HepG2 (cell line): Measurements from ENCODE around the gene HOXA9. TPM values are rescaled to one million over a fixed set of nuclear protein-coding genes. Genes with fewer than 3 reads are reported as not detected.

Source experiments
- AKNA ChIP-seq: sonication (generic); formaldehyde crosslinking; IDR thresholded peaks from 2 replicates; pipeline ENCODE4 v1.4.0; 2020; ENCODE audit warnings: missing genetic modification reagents, borderline replicate concordance
- HNF1B ChIP-seq: sonication (generic); formaldehyde crosslinking; IDR thresholded peaks from 2 replicates; pipeline ENCODE4 v1.5.1; 2020; ENCODE audit warnings: mild to moderate bottlenecking, moderate library complexity, missing genetic modification reagents
- HNRNPK ChIP-seq: fragments of 200-400 bp; formaldehyde crosslinking; IDR thresholded peaks from 2 replicates; pipeline ENCODE4 v1.6.1; 2018; ENCODE audit warnings: low read length, low read depth, moderate library complexity, mild to moderate bottlenecking; ENCODE audit not compliant: poor library complexity, severe bottlenecking
- IKZF4 ChIP-seq: sonication (generic); formaldehyde crosslinking; IDR thresholded peaks from 2 replicates; pipeline ENCODE4 v1.5.1; 2020; ENCODE audit warnings: borderline replicate concordance, mild to moderate bottlenecking, low read depth, missing genetic modification reagents; ENCODE audit errors: not compliant biosample characterization
- IRF1 ChIP-seq: sonication (generic); formaldehyde crosslinking; IDR thresholded peaks from 2 replicates; pipeline ENCODE4 v1.4.0; 2020; ENCODE audit warnings: low read depth, mild to moderate bottlenecking, missing genetic modification reagents
- KLF11 ChIP-seq: IDR thresholded peaks from 2 replicates; pipeline ENCODE4 v1.6.1; 2016; ENCODE audit warnings: missing compliant biosample characterization
- NPAS2 ChIP-seq: sonication (generic); formaldehyde crosslinking; IDR thresholded peaks from 2 replicates; pipeline ENCODE4 v1.8.0; 2022; ENCODE audit warnings: mild to moderate bottlenecking, missing genetic modification reagents, borderline replicate concordance
- SALL2 ChIP-seq: sonication (generic); formaldehyde crosslinking; IDR thresholded peaks from 2 replicates; pipeline ENCODE4 v1.8.1; 2023; ENCODE audit warnings: mild to moderate bottlenecking, missing genetic modification reagents, inconsistent platforms
- TBX2 ChIP-seq: sonication (generic); formaldehyde crosslinking; IDR thresholded peaks from 2 replicates; pipeline ENCODE4 v1.5.0; 2020; ENCODE audit warnings: missing genetic modification reagents, mild to moderate bottlenecking, borderline replicate concordance
- THAP8 ChIP-seq: sonication (generic); formaldehyde crosslinking; IDR thresholded peaks from 2 replicates; pipeline ENCODE4 v1.5.1; 2020; ENCODE audit warnings: missing genetic modification reagents, mild to moderate bottlenecking, borderline replicate concordance
- ZNF234 ChIP-seq: sonication (generic); formaldehyde crosslinking; conservative IDR thresholded peaks from 2 replicates; pipeline ENCODE4 v1.5.1; 2020; ENCODE audit warnings: mild to moderate bottlenecking, missing genetic modification reagents
- ZNF282 ChIP-seq: fragments of 450-650 bp; IDR thresholded peaks from 2 replicates; pipeline ENCODE4 v1.6.1; 2018; ENCODE audit not compliant: partially characterized antibody
- ZNF777 ChIP-seq: sonication (generic); formaldehyde crosslinking; IDR thresholded peaks from 2 replicates; pipeline ENCODE4 v1.4.0; 2020; ENCODE audit warnings: missing genetic modification reagents
- ZNF839 ChIP-seq: sonication (generic); formaldehyde crosslinking; IDR thresholded peaks from 2 replicates; pipeline ENCODE4 v1.4.0; 2020; ENCODE audit warnings: missing genetic modification reagents, mild to moderate bottlenecking, borderline replicate concordance
- ZSCAN21 ChIP-seq: sonication (generic); formaldehyde crosslinking; IDR thresholded peaks from 2 replicates; pipeline ENCODE4 v1.8.0; 2022; ENCODE audit warnings: mild to moderate bottlenecking, missing genetic modification reagents, moderate library complexity, borderline replicate concordance
- ZSCAN25 ChIP-seq: sonication (generic); formaldehyde crosslinking; IDR thresholded peaks from 2 replicates; pipeline ENCODE4 v1.8.0; 2022; ENCODE audit warnings: mild to moderate bottlenecking, missing genetic modification reagents
- ZSCAN5A ChIP-seq: sonication (generic); formaldehyde crosslinking; IDR thresholded peaks from 2 replicates; pipeline ENCODE4 v1.8.0; 2022; ENCODE audit warnings: mild to moderate bottlenecking, missing genetic modification reagents, borderline replicate concordance
- ZSCAN9 ChIP-seq: IDR thresholded peaks from 2 replicates; pipeline ENCODE4 v1.6.1; 2016; ENCODE audit warnings: borderline replicate concordance
- polyA plus RNA-seq, 8 experiments: library from polyadenylated mRNA; depleted of rRNA in 3 of 8; stranded (reverse) in 7 of 8; unstranded in 1 of 8; fragments of >200 nt; fragmentation: Illumina TruSeq in 4 of 8; extraction: Trizol in 4 of 8; gene quantifications; 2 replicates each; pipeline versions ENCODE4 v1.2.1 to v1.2.3, GENCODE V29; 2011 to 2016; ENCODE audit warnings: low read depth in 4 of 8, missing spikeins in 1 of 8, mixed read lengths in 1 of 8; ENCODE audit not compliant: insufficient read depth in 1 of 8
- total RNA-seq, 5 experiments: library from RNA; depleted of rRNA; stranded (reverse); fragments of >200 nt; fragmentation: Illumina TruSeq; extraction: Trizol; gene quantifications; 2 replicates each; pipeline ENCODE4 v1.2.3, GENCODE V29; 2016; ENCODE audit warnings: low read depth in 1 of 5

Gene HOXA9
- total and polyA plus RNA-seq, 2 of the 13 experiments (the other 11 are each of a cell fraction or from before 2014, with no cell fraction given) = not detected

- TF ChIP-seq HNRNPK = peak; percentile 95
- TF ChIP-seq SALL2 (CRISPR knock-in tag) = no peak
- TF ChIP-seq TBX2 = peak; percentile 75; the same call in 1 of the 2 replicates
- TF ChIP-seq ZNF282 = no peak
- TF ChIP-seq ZSCAN21 = no peak; the same call in 1 of the 2 replicates
- TF ChIP-seq ZSCAN5A (CRISPR knock-in tag) = peak; percentile 68; the same call in 1 of the 2 replicates
- no peak; the same call in 1 of the 2 replicates for TF ChIP-seq KLF11
- TF ChIP-seq ZNF234 = no peak
- no peak for TF ChIP-seq NPAS2 (CRISPR knock-in tag)
- TF ChIP-seq HNF1B (CRISPR knock-in tag) = peak; percentile 49; the same call in 1 of the 2 replicates
- no peak for TF ChIP-seq IKZF4 (CRISPR knock-in tag)
- TF ChIP-seq ZSCAN9 = no peak
- TF ChIP-seq IRF1 (CRISPR knock-in tag) = no peak
- no peak for TF ChIP-seq AKNA
- TF ChIP-seq ZNF777 (CRISPR knock-in tag) = peak; percentile 76; the same call in 1 of the 2 replicates
- TF ChIP-seq THAP8 (CRISPR knock-in tag) = no peak
- no peak for TF ChIP-seq ZNF839
- peak; percentile 59; the same call in 1 of the 2 replicates for TF ChIP-seq ZSCAN25 (CRISPR knock-in tag)
Observed at GRCh38 chr7:27130540-27131389, 34.6 kb downstream of the HOXA9 start, which contains the start of gene HOXA4 (continued).
